ENCODE measurements around the gene SORBS1. TPM values are rescaled to one million over a fixed set of nuclear protein-coding genes. Genes with fewer than 3 reads are reported as not detected.

Gene SORBS1
- total and polyA plus RNA-seq, 9 of the 15 experiments (the other 6 are each of a cell fraction or from before 2014, with no cell fraction given), result 2.0 to 13.3 (median 6.5) TPM

- TF ChIP-seq BCLAF1 (IDR thresholded peaks at IDR 0.05; ENCODE audit: borderline replicate concordance in 1 of 2, control insufficient read depth in 1 of 2, low read depth in 2 of 2, low read length in 1 of 2) (no peak), TCF3 (CRISPR knock-in tag; IDR thresholded peaks at IDR 0.05) (peak; percentile 55), NCOA4 (IDR thresholded peaks at IDR 0.05; ENCODE audit: partially characterized antibody) (no peak), DPF2 (IDR thresholded peaks at IDR 0.05) (peak; percentile 42; the same call in 1 of the 2 replicates), E4F1 (CRISPR knock-in tag; IDR thresholded peaks at IDR 0.05; ENCODE audit: borderline replicate concordance) (no peak), MEIS2 (IDR thresholded peaks at IDR 0.05; ENCODE audit: partially characterized antibody) (peak; percentile 9), KAT8 (IDR thresholded peaks at IDR 0.05; ENCODE audit: low read depth) (no peak), PATZ1 (CRISPR knock-in tag; IDR thresholded peaks at IDR 0.05; ENCODE audit: borderline replicate concordance) (no peak), MAFK (IDR thresholded peaks at IDR 0.05; ENCODE audit: low read length) (peak; percentile 39; the same call in 1 of the 2 replicates), CEBPZ (IDR thresholded peaks at IDR 0.05; ENCODE audit: borderline replicate concordance, low read depth, low read length) (no peak), MIER1 (IDR thresholded peaks at IDR 0.05; ENCODE audit: low read depth) (no peak), SNIP1 (IDR thresholded peaks at IDR 0.05; ENCODE audit: low read depth) (no peak), STAT5B (CRISPR knock-in tag; IDR thresholded peaks at IDR 0.05) (no peak), THRB (CRISPR knock-in tag; conservative IDR thresholded peaks at IDR 0.05) (no peak), JUND (IDR thresholded peaks at IDR 0.05; ENCODE audit: borderline replicate concordance, low read depth, low read length) (peak; percentile 10; the same call in 1 of the 2 replicates), JUND (tag; IDR thresholded peaks at IDR 0.05; ENCODE audit: borderline replicate concordance, low read depth, low read length) (peak; percentile 41; the same call in 1 of the 3 replicates)
These were observed 163.4 kb downstream of the SORBS1 start (continued) for GRCh38 chr10:95397747-95398146.
